NCI-H526 treated with DMSO at 0.1 percent for 48 hours (cell line): ENCODE data around the gene CD93.

Experiments
- DNase-seq: peaks from one replicate; lab custom pipeline; 2025; lab: John Stamatoyannopoulos, UW

CD93 gene

GRCh38 chr20:23097636-23098580 is 11.8 kb upstream of the CD93 start:
- DNase-seq = no peak

- no peak for DNase-seq
Observed at GRCh38 chr20:23096986-23097520, 10.9 kb upstream of the CD93 start.

GRCh38 chr20:23096097-23096496 is 10.0 kb upstream of the CD93 start:
- no peak for DNase-seq

- no peak for DNase-seq
Observed at GRCh38 chr20:23095499-23095898, 9.4 kb upstream of the CD93 start.

GRCh38 chr20:23094927-23095326 is 8.8 kb upstream of the CD93 start:
- DNase-seq = no peak

GRCh38 chr20:23094213-23094896 is 8.2 kb upstream of the CD93 start:
- DNase-seq = no peak

GRCh38 chr20:23093613-23094012 is 7.5 kb upstream of the CD93 start:
- no peak for DNase-seq

- no peak for DNase-seq
Observed at GRCh38 chr20:23092861-23093495, 6.9 kb upstream of the CD93 start.

- no peak for DNase-seq
Observed at GRCh38 chr20:23092384-23092756, 6.2 kb upstream of the CD93 start.

GRCh38 chr20:23091721-23092383 is 5.7 kb upstream of the CD93 start:
- DNase-seq = no peak

GRCh38 chr20:23090878-23091277 is 4.8 kb upstream of the CD93 start:
- DNase-seq = no peak

GRCh38 chr20:23090147-23090546 is 4.0 kb upstream of the CD93 start:
- DNase-seq = no peak

GRCh38 chr20:23088866-23089265 is 2.7 kb upstream of the CD93 start:
- no peak for DNase-seq

GRCh38 chr20:23087587-23088251 is 1.6 kb upstream of the CD93 start:
- DNase-seq = no peak

GRCh38 chr20:23086931-23087411 is 847 bp upstream of the CD93 start:
- no peak for DNase-seq

- DNase-seq = no peak
Observed at GRCh38 chr20:23085436-23086055, 578 bp downstream of the CD93 start.

- no peak for DNase-seq
Observed at GRCh38 chr20:23084845-23085365, 1.2 kb downstream of the CD93 start.

GRCh38 chr20:23084282-23084844 is 1.8 kb downstream of the CD93 start:
- DNase-seq = no peak

- DNase-seq = no peak
Observed at GRCh38 chr20:23083553-23084220, 2.4 kb downstream of the CD93 start.
